Measurements from ENCODE around the gene GNG14.

DNA sequence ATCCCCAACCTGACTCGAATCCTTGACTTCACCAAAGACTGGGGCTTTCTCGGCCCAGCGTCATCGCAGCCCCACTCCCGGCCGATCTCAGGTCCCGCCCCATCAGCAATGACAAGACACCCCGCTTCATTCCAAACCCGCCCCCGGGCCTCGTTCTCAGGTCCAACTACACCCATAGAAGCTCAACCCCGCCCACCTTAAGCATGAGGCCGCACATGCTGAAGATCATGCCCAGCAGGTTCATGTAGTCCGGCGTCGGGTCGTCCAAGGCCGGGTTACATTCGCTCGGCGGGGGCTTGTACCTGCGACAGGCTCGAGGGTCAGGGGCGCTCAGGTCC, 18.9 kb upstream of the GNG14 start:
- TF ChIP-seq, protein P1, sequence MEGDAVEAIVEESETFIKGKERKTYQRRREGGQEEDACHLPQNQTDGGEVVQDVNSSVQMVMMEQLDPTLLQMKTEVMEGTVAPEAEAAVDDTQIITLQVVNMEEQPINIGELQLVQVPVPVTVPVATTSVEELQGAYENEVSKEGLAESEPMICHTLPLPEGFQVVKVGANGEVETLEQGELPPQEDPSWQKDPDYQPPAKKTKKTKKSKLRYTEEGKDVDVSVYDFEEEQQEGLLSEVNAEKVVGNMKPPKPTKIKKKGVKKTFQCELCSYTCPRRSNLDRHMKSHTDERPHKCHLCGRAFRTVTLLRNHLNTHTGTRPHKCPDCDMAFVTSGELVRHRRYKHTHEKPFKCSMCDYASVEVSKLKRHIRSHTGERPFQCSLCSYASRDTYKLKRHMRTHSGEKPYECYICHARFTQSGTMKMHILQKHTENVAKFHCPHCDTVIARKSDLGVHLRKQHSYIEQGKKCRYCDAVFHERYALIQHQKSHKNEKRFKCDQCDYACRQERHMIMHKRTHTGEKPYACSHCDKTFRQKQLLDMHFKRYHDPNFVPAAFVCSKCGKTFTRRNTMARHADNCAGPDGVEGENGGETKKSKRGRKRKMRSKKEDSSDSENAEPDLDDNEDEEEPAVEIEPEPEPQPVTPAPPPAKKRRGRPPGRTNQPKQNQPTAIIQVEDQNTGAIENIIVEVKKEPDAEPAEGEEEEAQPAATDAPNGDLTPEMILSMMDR (conservative IDR thresholded peaks at IDR 0.05): no peak
- no peak for TF ChIP-seq EZH2 (IDR thresholded peaks at IDR 0.05; ENCODE audit: low read depth)

All from PC-9 (cell line).